Mammary microvascular endothelial cell (primary cell): ENCODE measurements around the gene USP37. TPM values are rescaled to one million over a fixed set of nuclear protein-coding genes. Genes with fewer than 3 reads are reported as not detected.

Experiments
- total RNA-seq: library from RNA; depleted of rRNA; stranded (reverse); fragments of >200 nt; gene quantifications from 2 replicates; pipeline ENCODE4 v1.2.3, GENCODE V29; 2015

The USP37 gene
- 5.8 and 6.5 TPM in 2 replicates for total RNA-seq

DNA sequence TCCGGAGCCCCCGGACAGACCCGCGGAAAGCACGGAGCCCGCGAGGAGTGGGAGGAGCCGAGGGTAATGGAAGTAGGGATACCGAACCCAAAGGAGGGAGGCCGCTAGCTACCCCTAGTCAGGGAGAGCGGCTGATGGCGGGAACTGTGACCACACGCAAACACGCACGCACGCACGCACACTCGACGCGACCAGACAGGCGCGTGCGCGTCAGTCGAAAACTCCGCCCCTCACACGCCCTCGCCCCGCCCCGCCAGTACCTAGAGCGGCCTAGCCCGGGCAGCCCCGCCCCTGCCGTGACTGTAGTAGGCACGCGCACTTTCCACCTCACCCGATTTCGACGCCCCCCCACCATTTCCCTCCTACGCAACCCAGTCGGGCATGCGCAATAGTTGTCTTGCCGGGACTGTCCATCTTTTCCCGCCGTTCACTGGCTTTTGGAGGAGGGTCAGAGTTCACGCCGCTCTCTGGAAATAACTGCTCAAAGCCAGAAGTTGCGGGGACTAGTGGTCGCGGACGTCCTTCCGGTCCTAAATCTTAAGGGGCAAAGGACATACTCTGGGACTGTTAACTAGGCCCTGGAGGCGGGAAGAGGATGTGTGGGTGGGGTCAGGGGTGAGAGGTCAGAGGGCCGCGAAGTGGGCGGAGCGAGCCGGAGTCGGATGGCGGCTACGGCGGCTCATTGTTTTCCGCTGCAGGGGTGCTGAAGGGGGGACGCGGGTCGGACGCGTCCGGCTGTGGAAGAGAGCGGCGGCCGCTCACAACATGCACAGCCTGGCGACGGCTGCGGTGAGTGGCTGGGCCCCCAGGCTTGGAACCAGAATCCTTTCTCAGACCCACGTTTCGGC is at the start of gene USP37, which contains the start of gene CNOT9:
USP37 (minus strand) TSS at position 162 of the 848 bp plus-strand sequence. CDS start 9,698 bp downstream, outside the sequence.
CNOT9 (plus strand) TSS at position 650 of the 848 bp plus-strand sequence; CDS start at position 766, 116 bp downstream.

DNA sequence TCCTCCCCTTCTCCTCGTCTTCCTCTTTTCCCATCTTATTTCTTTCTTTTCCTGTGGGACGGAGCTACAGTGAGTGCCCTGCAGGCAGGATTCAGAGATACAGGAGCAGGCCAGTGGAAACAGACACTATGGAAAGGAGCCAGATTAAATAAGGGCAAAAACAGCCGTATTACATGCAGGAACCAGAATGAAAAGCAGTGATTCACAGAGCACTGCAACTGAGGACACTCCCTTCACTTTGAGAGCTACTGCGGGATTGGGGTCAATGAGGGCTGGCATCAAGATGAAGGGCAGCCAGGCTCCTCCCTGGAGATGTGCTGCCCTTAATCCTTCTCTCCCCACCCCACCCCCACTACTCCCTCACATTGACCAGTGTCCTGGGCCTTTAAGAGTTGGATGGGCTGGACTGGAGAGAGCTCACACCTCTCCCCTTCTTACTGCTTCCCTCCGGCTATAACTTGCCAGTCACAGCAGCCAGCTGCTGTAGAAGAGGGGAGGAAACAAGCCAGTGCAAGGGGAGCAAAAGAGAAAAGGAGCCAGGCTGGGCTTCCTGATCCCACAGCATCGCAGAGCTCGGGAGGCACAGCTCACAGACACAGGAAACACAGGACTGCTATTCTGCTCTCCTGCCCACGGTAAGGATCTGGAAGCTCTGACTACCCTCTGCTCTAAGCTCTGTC is 39.4 kb upstream of the USP37 start, which contains the start of gene PLCD4:
PLCD4 (plus strand) TSS at position 464 of the 680 bp plus-strand sequence. CDS start 7,841 bp downstream, outside the sequence.

GRCh38 chr2:218418717-218419458 is 149.3 kb downstream of the USP37 start, which contains the start of gene VIL1:
TSS of gene VIL1 (plus strand) at chr2:218419123. CDS start at chr2:218423779, 4,656 bp downstream.

Other genes with a start within 250 kb of the USP37 start
- gene CATIP, start 211.5 kb downstream of the USP37 start, total RNA-seq: not detected in 2 replicates
- under 0.01 and 0.05 TPM in 2 replicates for gene SLC11A1, start 186.1 kb downstream of the USP37 start, total RNA-seq
- 58.6 and 66.5 TPM in 2 replicates for gene CTDSP1, start 168.5 kb downstream of the USP37 start, total RNA-seq
- gene VIL1, start 149.2 kb downstream of the USP37 start, total RNA-seq: not detected in 2 replicates
- 70.3 and 86.3 TPM in 2 replicates for gene CNOT9, start 488 bp upstream of the USP37 start, total RNA-seq
- gene PLCD4, start 39.5 kb upstream of the USP37 start, total RNA-seq: 0.60 and 1.2 TPM in 2 replicates
- 15.1 and 15.2 TPM in 2 replicates for gene ZNF142, start 91.3 kb upstream of the USP37 start, total RNA-seq
- 36.9 and 42.3 TPM in 2 replicates for gene BCS1L, start 91.3 kb upstream of the USP37 start, total RNA-seq
- gene RNF25, start 103.7 kb upstream of the USP37 start, total RNA-seq: 19.9 and 26.9 TPM in 2 replicates
- 8.3 and 10.8 TPM in 2 replicates for gene STK36, start 103.7 kb upstream of the USP37 start, total RNA-seq
- gene TTLL4, start 142.5 kb upstream of the USP37 start, total RNA-seq: 13.9 and 17.5 TPM in 2 replicates
- gene CYP27A1, start 213.8 kb upstream of the USP37 start, total RNA-seq: 6.4 and 7.4 TPM in 2 replicates